GM18517 (cell line): ENCODE measurements around the gene PTGIS.

Experiments used
- ATAC-seq: cut with Tn5 transposase; IDR thresholded peaks from one replicate; pipeline ENCODE4 v1.9.1; 2021; ENCODE audit warnings: mild to moderate bottlenecking, moderate library complexity; ENCODE audit not compliant: unreplicated experiment

Gene PTGIS

GRCh38 chr20:49560646-49561045 is 7.3 kb downstream of the PTGIS start:
- no peak for ATAC-seq

GRCh38 chr20:49560186-49560585 is 7.8 kb downstream of the PTGIS start:
- no peak for ATAC-seq

GRCh38 chr20:49559411-49560081 is 8.4 kb downstream of the PTGIS start:
- no peak for ATAC-seq

DNA sequence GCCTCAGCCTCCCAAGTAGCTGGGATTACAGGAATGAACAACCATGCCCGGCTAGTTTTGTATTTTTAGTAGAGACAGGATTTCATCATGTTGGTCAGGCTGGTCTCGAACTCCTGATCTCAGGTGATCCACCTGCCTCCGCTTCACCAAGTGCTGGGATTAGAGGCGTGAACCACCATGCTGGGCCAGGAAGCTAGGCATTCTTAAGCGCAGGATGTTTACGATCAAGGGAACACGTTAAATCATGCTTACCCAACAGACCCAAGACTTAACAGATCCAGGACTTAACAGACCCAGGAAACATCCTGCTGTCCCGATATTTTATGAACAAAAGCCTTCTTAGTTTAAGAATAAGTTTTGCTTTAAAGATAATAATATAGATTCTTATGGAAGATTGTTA is 9.1 kb downstream of the PTGIS start:
- no peak for ATAC-seq

DNA sequence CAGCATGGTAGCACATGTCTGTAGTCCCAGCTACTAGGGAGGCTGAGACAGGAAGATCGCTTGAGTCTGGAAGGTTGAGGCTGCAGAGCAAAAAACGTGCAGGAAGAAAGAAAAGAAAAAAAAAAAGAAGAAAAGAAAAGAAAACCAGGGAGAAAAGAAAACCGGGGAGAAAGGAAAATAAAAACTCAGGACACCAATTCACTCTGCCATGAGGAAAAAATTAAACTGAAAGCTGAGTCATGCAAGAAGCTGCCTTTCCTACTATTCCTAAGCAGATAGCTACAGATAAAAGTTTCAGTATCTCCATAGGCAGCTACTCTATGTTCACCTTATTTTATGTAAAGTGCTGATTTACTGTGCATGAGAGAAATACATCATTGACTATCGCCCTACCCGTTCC is 10.5 kb downstream of the PTGIS start:
- no peak for ATAC-seq

DNA sequence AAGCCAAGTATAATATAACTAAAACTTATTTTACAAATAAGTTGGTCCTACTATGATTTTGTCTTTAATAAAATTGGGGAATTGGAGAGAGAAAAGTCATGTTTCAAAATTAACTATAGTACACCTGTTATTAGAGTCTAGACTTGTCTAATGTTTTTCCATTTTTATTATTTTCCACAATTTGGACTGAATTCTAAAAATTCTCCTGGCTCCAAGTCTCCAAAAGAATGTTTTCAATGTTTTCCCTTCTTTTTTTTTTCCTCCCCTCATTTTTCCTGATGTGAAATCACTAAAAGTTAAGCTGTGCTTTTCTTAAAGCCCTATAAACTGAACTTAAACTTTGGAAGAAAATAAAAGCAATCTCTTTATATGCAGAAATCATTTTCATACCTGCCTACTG is 11.3 kb downstream of the PTGIS start:
- ATAC-seq = no peak

DNA sequence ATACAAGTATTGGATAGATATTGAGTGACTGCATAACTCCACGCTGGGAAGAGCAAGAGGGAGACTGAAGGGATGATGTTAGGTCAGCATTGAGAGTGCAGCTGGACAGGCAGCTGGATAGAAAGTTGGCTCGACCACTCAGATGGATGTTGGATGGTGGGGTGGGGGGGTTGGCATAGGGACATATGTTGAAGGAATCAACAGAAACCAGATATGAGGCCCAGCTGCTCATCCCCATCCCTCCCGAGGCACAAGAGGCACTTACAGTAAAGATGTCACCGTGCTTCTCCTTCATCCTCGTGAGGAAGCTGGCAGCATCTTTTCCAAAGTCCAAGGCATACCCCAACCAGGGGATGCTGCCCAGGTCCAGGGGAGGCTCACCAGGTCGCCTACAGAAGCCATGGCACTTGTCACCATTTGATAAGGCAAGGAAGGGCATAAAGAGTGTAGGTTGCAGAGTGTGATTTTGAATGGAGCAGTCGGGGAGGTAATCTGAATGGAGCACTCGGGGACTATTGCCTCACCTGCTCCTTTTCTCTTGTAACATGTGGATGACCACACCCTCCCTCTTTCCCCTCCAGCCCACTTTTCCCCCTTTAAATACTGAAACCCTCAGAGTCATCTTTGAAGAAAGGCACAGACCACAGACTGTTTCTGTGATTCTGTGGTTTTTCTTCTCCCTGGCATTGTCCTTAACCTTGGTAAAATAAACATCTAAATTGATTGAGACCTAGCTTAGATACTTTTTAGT is 18.0 kb downstream of the PTGIS start:
- ATAC-seq = no peak

GRCh38 chr20:49548371-49548947 is 19.5 kb downstream of the PTGIS start:
- no peak for ATAC-seq

DNA sequence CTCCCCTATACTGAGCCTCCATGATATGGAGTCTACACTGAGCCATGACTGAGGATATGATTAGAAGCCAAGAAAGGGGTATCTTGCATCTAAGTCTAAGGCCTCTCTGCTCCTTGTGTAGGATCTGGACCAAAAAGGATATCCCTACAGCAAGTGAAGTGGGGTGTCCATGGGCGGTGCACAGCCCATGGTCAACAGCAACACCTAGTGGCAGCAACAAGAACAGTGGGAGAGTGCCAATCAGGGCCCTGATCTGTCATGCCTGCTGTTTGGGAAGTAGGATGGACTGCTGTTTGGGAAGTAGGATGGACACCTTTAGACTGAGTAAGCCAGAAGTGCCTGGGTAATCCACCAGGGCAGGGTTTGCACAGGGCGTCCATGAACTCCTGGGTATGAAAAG is 22.4 kb downstream of the PTGIS start:
- ATAC-seq = no peak

GRCh38 chr20:49544535-49544934 is 23.4 kb downstream of the PTGIS start:
- no peak for ATAC-seq

DNA sequence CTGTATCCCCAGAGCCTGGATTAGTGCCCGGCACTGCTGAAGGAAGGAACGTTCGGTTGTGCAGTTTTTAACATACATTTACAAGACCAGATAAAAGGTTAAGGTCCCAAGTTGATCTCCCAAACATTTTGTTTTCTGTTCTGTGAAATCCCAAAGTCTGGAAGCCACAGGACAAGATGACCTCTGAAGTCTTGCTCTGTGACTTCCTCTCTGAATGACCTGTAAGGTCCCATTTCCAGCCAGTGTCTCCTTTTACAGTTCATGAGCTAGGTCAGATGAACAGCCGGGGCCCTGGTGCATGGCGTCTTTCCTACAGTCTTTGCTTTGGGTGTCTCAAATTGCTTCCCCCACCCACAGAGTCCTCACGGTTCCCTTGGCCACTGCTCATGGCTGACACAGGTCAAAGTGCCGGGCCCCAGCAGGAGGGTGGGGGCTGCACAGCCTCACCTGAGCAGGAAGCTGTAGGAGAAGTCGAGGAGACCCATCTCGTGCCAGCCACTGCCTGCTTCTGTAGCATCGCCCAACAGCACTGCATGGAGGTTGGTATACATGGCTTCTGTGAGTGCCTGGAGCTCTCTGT is 24.0 kb downstream of the PTGIS start:
- ATAC-seq = no peak

GRCh38 chr20:49543071-49543857 is 24.7 kb downstream of the PTGIS start:
- no peak for ATAC-seq

- ATAC-seq = no peak
Observed at GRCh38 chr20:49542514-49542991, 25.4 kb downstream of the PTGIS start.

DNA sequence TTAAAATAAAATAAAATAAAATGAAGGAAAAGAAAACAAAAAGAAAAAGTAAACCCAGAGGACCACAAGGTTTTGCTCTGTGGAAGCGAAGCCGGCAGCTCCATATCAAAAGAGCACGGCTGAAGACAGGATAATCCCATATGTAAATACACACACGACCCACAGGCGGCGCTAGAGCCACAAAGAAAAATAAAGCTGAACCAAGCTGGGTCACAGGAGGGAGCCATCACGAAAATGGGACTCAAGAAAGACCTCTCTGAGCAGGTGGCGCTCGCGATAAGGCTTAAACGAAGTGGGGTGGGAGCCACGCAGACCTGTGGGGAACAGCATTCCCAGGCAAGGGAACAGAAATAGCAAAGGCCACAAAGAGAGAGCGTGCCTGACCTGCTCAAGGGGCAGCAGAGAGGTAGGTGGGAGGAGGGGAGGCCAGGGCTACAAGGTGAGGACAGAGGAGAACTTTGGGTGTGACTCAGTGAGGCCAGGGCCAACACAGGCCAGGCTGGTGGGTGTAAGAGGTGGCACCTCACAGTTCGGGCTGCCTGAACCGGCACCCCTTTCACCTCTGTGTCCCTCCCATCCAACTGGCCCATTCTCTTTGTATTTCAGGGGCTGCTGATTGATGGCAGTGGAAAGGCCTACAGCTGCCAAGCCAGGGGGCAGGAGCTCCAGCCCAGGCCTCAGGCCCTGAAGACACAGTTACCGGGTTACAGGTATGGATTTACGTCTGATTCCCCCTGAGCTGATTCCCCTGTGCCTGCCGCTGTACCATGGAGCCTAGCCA is 26.0 kb downstream of the PTGIS start:
- no peak for ATAC-seq

DNA sequence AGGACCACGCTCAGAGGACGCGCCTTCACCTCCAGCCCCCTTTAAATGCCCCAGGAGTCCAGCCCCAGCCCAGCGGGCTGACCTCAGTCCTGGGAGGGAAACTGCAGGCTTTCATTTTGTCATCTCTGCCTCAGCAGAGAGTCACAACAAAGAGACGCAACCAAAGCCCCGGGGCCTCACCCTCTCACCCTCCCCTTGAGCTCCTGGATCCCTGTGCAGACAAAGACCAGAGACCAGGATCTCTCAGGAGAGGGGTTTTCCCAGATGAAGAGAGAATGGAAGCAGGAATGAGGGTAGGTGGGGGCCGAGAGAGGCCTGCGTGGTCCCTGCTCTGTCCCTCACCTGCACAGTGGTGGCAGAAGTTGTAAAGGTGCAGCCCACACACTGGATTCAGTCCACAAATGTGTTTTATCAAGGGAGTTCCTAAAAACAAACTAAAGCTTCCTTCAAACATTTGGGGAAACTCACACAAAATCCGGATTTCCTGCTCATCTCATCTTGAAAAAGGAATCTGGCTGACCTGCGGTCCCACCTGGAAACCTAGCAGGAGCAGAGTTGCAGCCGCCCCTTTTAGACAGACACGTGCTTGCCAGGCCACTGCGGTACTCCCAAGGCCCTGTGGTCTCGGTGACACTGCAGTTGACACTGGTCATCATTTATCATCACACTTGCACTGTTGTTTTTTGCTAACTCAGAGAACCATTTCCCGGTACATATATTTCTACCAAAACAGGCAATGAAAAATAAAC is 27.1 kb downstream of the PTGIS start:
- ATAC-seq = no peak

GRCh38 chr20:49540232-49540620 is 27.7 kb downstream of the PTGIS start:
- no peak for ATAC-seq

DNA sequence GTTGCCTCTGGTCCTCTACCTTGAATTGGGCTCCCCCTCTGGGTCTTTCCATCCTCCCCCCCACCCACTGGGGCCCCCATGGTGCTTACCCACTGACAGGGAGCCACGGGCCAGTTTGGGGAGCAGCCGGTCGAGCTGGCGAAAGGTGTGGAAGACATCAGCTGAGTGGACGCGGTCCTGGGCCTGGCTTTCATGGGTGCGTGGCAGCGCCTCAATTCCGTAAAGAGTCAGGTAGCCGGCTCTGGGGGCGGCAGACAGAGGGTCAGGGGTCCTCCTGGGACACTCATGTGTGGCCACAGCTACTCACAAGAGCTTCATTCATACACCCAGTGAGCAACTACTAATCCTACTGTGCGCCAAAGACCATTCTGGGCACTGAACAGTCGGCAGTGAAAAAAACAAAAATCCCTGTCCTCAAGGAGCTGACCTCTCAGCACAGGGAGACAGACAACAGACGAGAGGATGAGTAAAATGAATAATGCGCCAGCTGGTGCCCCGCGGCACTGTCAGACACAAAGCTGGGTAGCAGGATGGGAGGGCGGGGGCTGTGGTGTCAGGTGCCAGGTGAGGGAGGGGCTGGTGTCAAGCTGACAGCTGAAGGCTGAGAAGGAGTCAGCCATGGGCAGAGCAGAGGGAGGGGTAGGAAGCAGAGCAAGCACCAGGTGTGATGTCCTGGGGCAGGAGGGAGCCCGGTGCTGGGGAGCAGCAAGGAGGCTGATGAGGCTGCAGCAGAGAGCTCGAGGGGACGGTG is 28.3 kb downstream of the PTGIS start:
- ATAC-seq = no peak

GRCh38 chr20:49538950-49539349 is 29.0 kb downstream of the PTGIS start:
- no peak for ATAC-seq

- no peak for ATAC-seq
Observed at GRCh38 chr20:49534255-49534712, 33.7 kb downstream of the PTGIS start.
